Urothelium cell line (cell line): ENCODE data around the gene BROX.
A peak's percentile ranks its signal among the peaks of the same experiment; 100 is the strongest.
"Not testable (repeated sequence)": the region's sequence is repeated elsewhere in the genome, so short reads cannot be mapped to it uniquely, and the experiment has no call there.

Experiments
- DNase-seq: peaks from one replicate; pipeline ENCODE4 v3.0.0; 2011; ENCODE audit warnings: low spot score, mixed read lengths
- FAIRE-seq: peaks from 2 replicates; lab custom pipeline; 2011; peaks lifted over from hg19 to GRCh38; lab: Jason Lieb, UNC

Gene BROX

GRCh38 chr1:222728746-222729145 lies 16.4 kb downstream of the BROX start:
- FAIRE-seq (no peak), DNase-seq (no peak)

- FAIRE-seq, result no peak
- no peak for DNase-seq
Measured at GRCh38 chr1:222730866-222731265, 18.5 kb downstream of the BROX start.

- no peak for FAIRE-seq
- DNase-seq, result no peak
Measured at GRCh38 chr1:222732216-222733159, 20.1 kb downstream of the BROX start.

- DNase-seq (no peak), FAIRE-seq (no peak)
Measured at GRCh38 chr1:222734740-222735139, 22.4 kb downstream of the BROX start.

GRCh38 chr1:222736470-222736869 lies 24.1 kb downstream of the BROX start:
- DNase-seq (no peak), FAIRE-seq (no peak)

- DNase-seq (no peak), FAIRE-seq (no peak)
Measured at GRCh38 chr1:222736972-222737371, 24.6 kb downstream of the BROX start, which contains the start of gene FAM177B. Gene FAM177B, plus strand, starts transcription at chr1:222737202. Its CDS starts 9,344 bp downstream, at chr1:222746546.

GRCh38 chr1:222739465-222739864 lies 27.1 kb downstream of the BROX start:
- FAIRE-seq, result no peak

GRCh38 chr1:222739929-222740328 lies 27.6 kb downstream of the BROX start:
- FAIRE-seq (no peak), DNase-seq (no peak)

More at GRCh38 chr1:222739465-222739864, 27.1 kb downstream of the BROX start:
- no peak for DNase-seq

GRCh38 chr1:222741630-222742457 lies 29.5 kb downstream of the BROX start:
- not testable (repeated sequence) for FAIRE-seq, DNase-seq

- FAIRE-seq, result no peak
- peak; percentile 6 for DNase-seq
Measured at GRCh38 chr1:222749927-222750326, 37.6 kb downstream of the BROX start.

GRCh38 chr1:222750651-222751050 lies 38.3 kb downstream of the BROX start:
- FAIRE-seq (no peak), DNase-seq (no peak)

- DNase-seq (no peak), FAIRE-seq (no peak)
Measured at GRCh38 chr1:222751255-222751654, 38.9 kb downstream of the BROX start.

GRCh38 chr1:222754366-222755139 lies 42.2 kb downstream of the BROX start:
- DNase-seq (peak; percentile 9), FAIRE-seq (no peak)

GRCh38 chr1:222757646-222758268 lies 45.4 kb downstream of the BROX start:
- DNase-seq (no peak), FAIRE-seq (no peak)

- DNase-seq (no peak), FAIRE-seq (no peak)
Measured at GRCh38 chr1:222759451-222760035, 47.2 kb downstream of the BROX start.

- no peak for FAIRE-seq
- no peak for DNase-seq
Measured at GRCh38 chr1:222761083-222761482, 48.7 kb downstream of the BROX start.

- not testable (repeated sequence) for FAIRE-seq, DNase-seq
Measured at GRCh38 chr1:222762178-222762577, 49.8 kb downstream of the BROX start.

GRCh38 chr1:222767152-222767571 lies 54.8 kb downstream of the BROX start:
- no peak for FAIRE-seq
- DNase-seq, result no peak

- DNase-seq, result no peak
- no peak for FAIRE-seq
Measured at GRCh38 chr1:222768592-222768991, 56.2 kb downstream of the BROX start.

GRCh38 chr1:222769181-222769580 lies 56.8 kb downstream of the BROX start:
- FAIRE-seq, result no peak
- DNase-seq, result no peak
